Transverse colon (tissue), 4 donors: ENCODE measurements around the gene GRM6. TPM values are rescaled to one million over a fixed set of nuclear protein-coding genes. Genes with fewer than 3 reads are reported as not detected.

ENCODE experiments used
- DNase-seq: peaks from one replicate; pipeline ENCODE4 v3.0.0-alpha.2; 2019
- H3K27ac ChIP-seq, 4 donors: fragments of 200-600 bp; sonication (generic); 2 replicates each; pipeline ENCODE4 v1.5.1; 2016 to 2018; ENCODE audit warnings: inconsistent platforms in 4 of 4
- H3K27me3 ChIP-seq: fragments of 200-600 bp; sonication (generic); 2 replicates; pipeline ENCODE4 v1.5.1; 2017; ENCODE audit warnings: inconsistent platforms
- H3K36me3 ChIP-seq, 4 donors: fragments of 200-600 bp; sonication (generic); 2 replicates each; pipeline ENCODE4 v1.5.1; 2017 to 2019; ENCODE audit warnings: inconsistent platforms in 4 of 4
- H3K4me1 ChIP-seq, 4 donors: fragments of 200-600 bp; sonication (generic); 2 replicates each; pipeline ENCODE4 v1.5.1; 2017 to 2020; ENCODE audit warnings: inconsistent platforms in 4 of 4
- H3K4me3 ChIP-seq, 4 donors: fragments of 200-600 bp; sonication (generic); 1 replicate in 1 of 4; 2 replicates in 3 of 4; pipeline versions ENCODE4 v1.5.1 to v1.6.1; 2017 to 2019; ENCODE audit warnings: inconsistent platforms in 4 of 4
- H3K9me3 ChIP-seq, 2 donors: fragments of 200-600 bp; sonication (generic); 2 replicates each; pipeline ENCODE4 v1.5.1; 2017 to 2019; ENCODE audit warnings: inconsistent platforms in 2 of 2
- EP300 ChIP-seq: sonication (generic); formaldehyde crosslinking; IDR thresholded peaks from one replicate; pipeline ENCODE4 v1.6.1; 2017; ENCODE audit warnings: antibody characterized with exemption, low read depth
- POLR2A ChIP-seq: fragments of 450-650 bp; IDR thresholded peaks from one replicate; pipeline ENCODE4 v1.6.1; 2016; ENCODE audit warnings: antibody characterized with exemption, mild to moderate bottlenecking, moderate library complexity
- POLR2AphosphoS5 ChIP-seq, 3 donors: sonication (generic); formaldehyde crosslinking; IDR thresholded peaks; one replicate each; pipeline ENCODE4 v1.6.1; 2016; ENCODE audit warnings: antibody characterized with exemption in 3 of 3
- WGBS, 2 donors: methylation state at CpG; one replicate each; pipeline ENCODE4 v1.1.5; 2018; ENCODE audit warnings: low coverage in 1 of 2; 5-methylcytosine and 5-hydroxymethylcytosine counted together
- in situ Hi-C, 4 donors: fragments of 200-750 bp; cut with MboI; loops; one replicate each; pipeline versions ENCODE4 v1.15.0 to v1.15.1; 2017; ENCODE audit warnings: low sequenced_read_pairs in 3 of 4, low pct_ligation_motif_present in 1 of 4, low pct_unique_long_range_greater_than_20kb in 1 of 4
- intact Hi-C: fragments of 100-400 bp; cut with DNase I; formaldehyde crosslinking; loops from one replicate; pipeline ENCODE4 v1.15.1; 2023; ENCODE audit warnings: low total_unique reads
- total RNA-seq, 4 donors: library from RNA; depleted of rRNA; stranded (reverse); fragments of >200 nt; gene quantifications; one replicate each; pipeline ENCODE4 v1.1.0, GENCODE V29; 2016
- TF ChIP-seq, protein P1 (sequence below), 5 experiments: fragments of 200-600 bp in 3 of 5; fragments of 450-650 bp in 2 of 5; sonication (generic) in 3 of 5; IDR thresholded peaks; 1 replicate in 2 of 5; 2 replicates in 3 of 5; pipeline ENCODE4 v1.5.1; 2016 to 2017; ENCODE audit warnings: antibody characterized with exemption in 5 of 5, inconsistent platforms in 3 of 5, mild to moderate bottlenecking in 2 of 5, moderate library complexity in 1 of 5

GRM6 gene
- total RNA-seq, 4 donors from 2014 or later = not detected

DNA sequence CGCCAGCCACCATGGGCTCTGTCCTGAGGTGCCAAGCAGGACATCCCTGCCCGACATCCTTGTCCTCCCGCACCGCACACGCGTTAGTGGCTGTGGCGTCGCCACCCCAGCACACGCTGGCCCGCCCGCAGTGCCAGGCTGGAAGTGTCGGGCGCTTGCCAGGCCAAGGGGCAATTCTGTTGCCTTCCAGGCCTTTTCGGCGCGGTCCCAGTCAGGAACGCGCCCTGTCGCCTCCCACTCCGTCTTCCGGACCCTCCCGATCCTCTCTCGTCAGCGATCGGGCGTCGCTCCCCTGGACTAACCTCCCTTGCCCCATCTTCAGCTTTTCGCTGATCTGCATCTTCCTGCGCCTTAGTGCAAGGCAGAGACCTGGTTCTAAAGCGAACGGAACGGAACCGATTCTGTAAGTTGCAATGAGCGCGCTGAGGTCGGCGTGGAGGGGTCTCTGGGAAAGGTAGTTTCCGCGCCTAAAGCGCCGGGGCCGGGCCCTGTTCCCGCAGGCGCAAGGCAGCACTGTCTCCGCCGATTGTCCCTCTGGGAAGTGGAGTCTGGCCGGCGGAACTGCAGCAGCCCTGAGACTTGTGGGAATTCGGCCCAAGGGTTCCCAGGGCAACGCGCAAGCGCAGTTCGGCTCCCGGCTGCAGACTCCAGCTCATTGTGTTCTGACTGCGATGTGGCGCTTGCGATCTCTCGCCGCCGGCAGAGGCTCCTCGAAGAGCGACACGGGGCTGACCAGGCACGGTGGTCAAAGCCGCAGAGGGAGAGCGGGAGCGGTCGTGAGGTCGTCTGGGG, 54.4 kb downstream of the GRM6 start, which contains the start of gene ZNF454:
TSS of gene ZNF454 (plus strand) at position 630 of the 792 bp plus-strand sequence. CDS start 1,594 bp downstream, outside the sequence.
- peak within 1 kb of the TSS; percentile 71 to 82 (median 76) for H3K27ac ChIP-seq
- H3K36me3 ChIP-seq = no peaks in the 10 kb centered on the region
- in situ Hi-C loops (no loop called here), intact Hi-C loops (no loop called here)
- 38% methylated on average over 67 of the region's 69 CpGs; no CpG with 5 or more reads in 1 of the 2 donors for WGBS, 2 donors
- peaks cover 0 to 4% (median 1%) of the 10 kb centered on the region in 4 donors for H3K4me1 ChIP-seq
- H3K9me3 ChIP-seq = peaks cover 32 to 44% of the 10 kb centered on the region in 2 donors
- no peaks in the 10 kb centered on the region for H3K27me3 ChIP-seq
- TF ChIP-seq EP300 (no peak), POLR2A (no peak), POLR2AphosphoS5 (IDR thresholded peaks at IDR 0.05) (peak in 1 of 3 donors; percentile 41)
- TF ChIP-seq, protein P1, sequence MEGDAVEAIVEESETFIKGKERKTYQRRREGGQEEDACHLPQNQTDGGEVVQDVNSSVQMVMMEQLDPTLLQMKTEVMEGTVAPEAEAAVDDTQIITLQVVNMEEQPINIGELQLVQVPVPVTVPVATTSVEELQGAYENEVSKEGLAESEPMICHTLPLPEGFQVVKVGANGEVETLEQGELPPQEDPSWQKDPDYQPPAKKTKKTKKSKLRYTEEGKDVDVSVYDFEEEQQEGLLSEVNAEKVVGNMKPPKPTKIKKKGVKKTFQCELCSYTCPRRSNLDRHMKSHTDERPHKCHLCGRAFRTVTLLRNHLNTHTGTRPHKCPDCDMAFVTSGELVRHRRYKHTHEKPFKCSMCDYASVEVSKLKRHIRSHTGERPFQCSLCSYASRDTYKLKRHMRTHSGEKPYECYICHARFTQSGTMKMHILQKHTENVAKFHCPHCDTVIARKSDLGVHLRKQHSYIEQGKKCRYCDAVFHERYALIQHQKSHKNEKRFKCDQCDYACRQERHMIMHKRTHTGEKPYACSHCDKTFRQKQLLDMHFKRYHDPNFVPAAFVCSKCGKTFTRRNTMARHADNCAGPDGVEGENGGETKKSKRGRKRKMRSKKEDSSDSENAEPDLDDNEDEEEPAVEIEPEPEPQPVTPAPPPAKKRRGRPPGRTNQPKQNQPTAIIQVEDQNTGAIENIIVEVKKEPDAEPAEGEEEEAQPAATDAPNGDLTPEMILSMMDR (IDR thresholded peaks at IDR 0.05) = no peak
- peak; percentile 82 for DNase-seq
- peak within 1 kb of the TSS; percentile 38 to 62 (median 56) for H3K4me3 ChIP-seq

DNA sequence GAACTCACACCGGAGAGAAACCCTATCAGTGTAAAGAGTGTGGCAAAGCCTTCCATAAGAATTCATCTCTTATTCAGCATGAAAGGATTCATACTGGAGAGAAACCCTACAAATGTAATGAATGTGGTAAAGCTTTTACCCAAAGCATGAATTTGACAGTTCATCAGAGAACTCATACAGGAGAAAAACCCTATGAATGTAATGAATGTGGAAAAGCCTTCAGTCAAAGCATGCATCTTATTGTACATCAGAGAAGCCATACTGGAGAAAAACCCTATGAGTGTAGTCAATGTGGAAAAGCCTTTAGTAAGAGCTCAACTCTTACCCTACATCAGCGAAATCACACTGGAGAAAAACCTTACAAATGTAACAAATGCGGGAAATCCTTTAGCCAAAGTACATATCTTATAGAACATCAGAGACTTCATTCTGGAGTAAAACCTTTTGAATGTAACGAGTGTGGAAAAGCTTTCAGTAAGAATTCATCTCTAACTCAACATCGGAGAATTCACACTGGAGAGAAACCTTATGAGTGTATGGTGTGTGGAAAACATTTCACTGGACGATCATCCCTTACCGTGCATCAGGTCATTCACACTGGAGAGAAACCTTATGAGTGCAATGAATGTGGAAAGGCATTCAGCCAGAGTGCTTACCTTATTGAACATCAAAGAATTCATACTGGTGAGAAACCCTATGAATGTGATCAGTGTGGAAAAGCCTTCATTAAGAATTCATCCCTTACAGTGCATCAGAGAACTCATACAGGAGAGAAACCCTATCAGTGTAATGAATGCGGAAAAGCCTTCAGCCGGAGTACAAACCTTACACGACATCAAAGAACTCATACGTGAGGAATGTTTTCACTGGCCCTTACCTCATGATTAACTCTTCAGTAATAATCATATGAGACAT, 63.0 kb downstream of the GRM6 start:
- Histone ChIP-seq H3K4me1 (no peaks in the 10 kb centered on the region), H3K36me3 (peaks cover 0 to 23% (median 10%) of the 10 kb centered on the region in 4 donors), H3K4me3 (no peak overlapping the region), H3K27me3 (no peaks in the 10 kb centered on the region), H3K9me3 (peaks cover 95% of the 10 kb centered on the region in 2 donors), H3K27ac (no peak overlapping the region)
- in situ Hi-C loops = no loop called here
- intact Hi-C loops = no loop called here
- DNase-seq = no peak
- WGBS, 2 donors = 92 to 93% methylated on average over 9 to 11 of the region's 11 CpGs
- no peak for TF ChIP-seq POLR2AphosphoS5 (IDR thresholded peaks at IDR 0.05)
- TF ChIP-seq POLR2A = no peak
- no peak for TF ChIP-seq EP300
- TF ChIP-seq, protein P1 (IDR thresholded peaks at IDR 0.05) = no peak

Other genes with a start within 250 kb of the GRM6 start
- gene ZNF354B, start 135.4 kb downstream of the GRM6 start, total RNA-seq = 10 to 100 TPM in 3 of 4 donors, 1 to 10 TPM in 1; 2.4 to 42.3 (median 14.8) TPM
- 1 to 10 TPM in 3 of 4 donors, not detected in 1; 1.7 to 3.6 (median 2.0) TPM for gene ZFP2, start 99.4 kb downstream of the GRM6 start, total RNA-seq
- 1 to 10 TPM in 2 of 4 donors, under 1 TPM in 1, not detected in 1; 0.41 to 4.1 (median 1.6) TPM for gene ZNF454, start 54.1 kb downstream of the GRM6 start, total RNA-seq
- 1 to 10 TPM; 3.0 to 8.2 (median 6.3) TPM for gene ZNF879, start 28.5 kb upstream of the GRM6 start, total RNA-seq
- gene ZNF354C, start 65.1 kb upstream of the GRM6 start, total RNA-seq = 1 to 10 TPM in 3 of 4 donors, under 1 TPM in 1; 0.75 to 7.6 (median 2.9) TPM